Measurements from ENCODE around the gene AR.

Gene AR

GRCh38 chrX:67732864-67733263, 189.0 kb downstream of the AR start:
- DNase-seq, result no peak

- no peak for DNase-seq
Observed at GRCh38 chrX:67734111-67734753, 190.4 kb downstream of the AR start.

GRCh38 chrX:67749536-67749935, 205.7 kb downstream of the AR start:
- no peak for DNase-seq

- DNase-seq, result no peak
Observed at GRCh38 chrX:67750694-67751093, 206.9 kb downstream of the AR start.

- no peak for DNase-seq
Observed at GRCh38 chrX:67759018-67759417, 215.2 kb downstream of the AR start.

GRCh38 chrX:67777148-67777547, 233.3 kb downstream of the AR start:
- no peak for DNase-seq

- DNase-seq, result no peak
Observed at GRCh38 chrX:67779099-67779498, 235.3 kb downstream of the AR start.
